OCI-LY7 (cell line): Measurements from ENCODE around the gene OPCML.

Experiments used
- EZH2phosphoT487 ChIP-seq: fragments of 200-600 bp; sonication (generic); IDR thresholded peaks from 2 replicates; pipeline ENCODE4 v1.6.1; 2018; ENCODE audit warnings: low read depth, borderline replicate concordance, mild to moderate bottlenecking, mixed run types, antibody characterized with exemption, low read length, moderate library complexity, mixed read lengths
- TF ChIP-seq, protein P1 (sequence below): fragments of 200-600 bp; sonication (generic); conservative IDR thresholded peaks from 2 replicates; pipeline ENCODE4 v1.5.1; 2014; ENCODE audit warnings: mild to moderate bottlenecking, antibody characterized with exemption, low read length, moderate library complexity, mixed read lengths

DNA sequence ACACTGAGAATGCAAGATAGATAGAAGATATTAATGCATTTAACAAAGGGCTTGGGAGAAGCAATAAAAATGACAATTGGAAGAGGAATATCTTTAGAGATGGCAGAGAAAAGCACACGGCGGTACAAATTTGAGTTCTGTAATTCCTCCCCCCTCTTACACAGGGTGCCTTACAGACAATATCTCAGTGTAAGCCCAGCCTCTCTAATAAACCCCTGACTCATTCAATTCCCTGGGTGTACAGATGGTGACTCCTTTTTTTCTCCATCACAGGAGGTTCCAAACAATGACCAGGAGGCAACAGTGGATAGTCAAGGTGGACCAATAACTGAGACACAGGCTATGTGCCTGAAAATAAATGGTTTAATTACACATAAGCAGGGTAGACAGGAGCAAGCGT lies 598.6 kb downstream of the OPCML start:
- TF ChIP-seq, protein P1, sequence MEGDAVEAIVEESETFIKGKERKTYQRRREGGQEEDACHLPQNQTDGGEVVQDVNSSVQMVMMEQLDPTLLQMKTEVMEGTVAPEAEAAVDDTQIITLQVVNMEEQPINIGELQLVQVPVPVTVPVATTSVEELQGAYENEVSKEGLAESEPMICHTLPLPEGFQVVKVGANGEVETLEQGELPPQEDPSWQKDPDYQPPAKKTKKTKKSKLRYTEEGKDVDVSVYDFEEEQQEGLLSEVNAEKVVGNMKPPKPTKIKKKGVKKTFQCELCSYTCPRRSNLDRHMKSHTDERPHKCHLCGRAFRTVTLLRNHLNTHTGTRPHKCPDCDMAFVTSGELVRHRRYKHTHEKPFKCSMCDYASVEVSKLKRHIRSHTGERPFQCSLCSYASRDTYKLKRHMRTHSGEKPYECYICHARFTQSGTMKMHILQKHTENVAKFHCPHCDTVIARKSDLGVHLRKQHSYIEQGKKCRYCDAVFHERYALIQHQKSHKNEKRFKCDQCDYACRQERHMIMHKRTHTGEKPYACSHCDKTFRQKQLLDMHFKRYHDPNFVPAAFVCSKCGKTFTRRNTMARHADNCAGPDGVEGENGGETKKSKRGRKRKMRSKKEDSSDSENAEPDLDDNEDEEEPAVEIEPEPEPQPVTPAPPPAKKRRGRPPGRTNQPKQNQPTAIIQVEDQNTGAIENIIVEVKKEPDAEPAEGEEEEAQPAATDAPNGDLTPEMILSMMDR = no peak
- no peak for TF ChIP-seq EZH2phosphoT487
